Esophagus muscularis mucosa (tissue), 3 donors: ENCODE measurements around the gene GALNTL6.

Source experiments
- POLR2A ChIP-seq: fragments of 450-650 bp; IDR thresholded peaks from one replicate; pipeline ENCODE4 v1.6.1; 2017; ENCODE audit warnings: antibody characterized with exemption, moderate library complexity, mild to moderate bottlenecking, low read depth
- POLR2AphosphoS5 ChIP-seq, 2 donors: sonication (generic); formaldehyde crosslinking; IDR thresholded peaks; one replicate each; pipeline ENCODE4 v1.6.1; 2017; ENCODE audit warnings: antibody characterized with exemption in 2 of 2
- TF ChIP-seq, protein P1 (sequence below), 3 experiments: fragments of 200-600 bp in 2 of 3; fragments of 450-650 bp in 1 of 3; sonication (generic) in 2 of 3; IDR thresholded peaks; one replicate each; pipeline ENCODE4 v1.5.1; 2017 to 2019; ENCODE audit warnings: antibody characterized with exemption in 3 of 3, mild to moderate bottlenecking in 2 of 3, moderate library complexity in 1 of 3

DNA sequence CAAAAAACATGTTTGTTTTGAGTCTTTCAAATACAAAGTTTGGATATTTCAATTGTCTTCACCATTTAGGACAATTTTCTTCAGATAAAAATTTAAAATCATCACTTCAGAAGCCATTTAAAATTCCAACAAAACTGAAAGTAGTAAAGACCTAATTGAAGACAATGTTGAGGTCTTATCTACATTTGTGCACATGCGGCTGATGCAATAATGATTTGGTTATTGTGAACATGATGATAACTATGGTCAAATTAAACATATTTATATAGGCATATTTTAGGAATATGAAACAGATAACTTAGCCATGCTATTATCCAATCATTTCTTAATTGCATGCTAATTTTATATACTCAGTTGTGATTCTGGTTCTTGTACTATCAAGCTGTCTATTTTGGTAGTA lies 407.5 kb downstream of the GALNTL6 start:
- TF ChIP-seq, protein P1, sequence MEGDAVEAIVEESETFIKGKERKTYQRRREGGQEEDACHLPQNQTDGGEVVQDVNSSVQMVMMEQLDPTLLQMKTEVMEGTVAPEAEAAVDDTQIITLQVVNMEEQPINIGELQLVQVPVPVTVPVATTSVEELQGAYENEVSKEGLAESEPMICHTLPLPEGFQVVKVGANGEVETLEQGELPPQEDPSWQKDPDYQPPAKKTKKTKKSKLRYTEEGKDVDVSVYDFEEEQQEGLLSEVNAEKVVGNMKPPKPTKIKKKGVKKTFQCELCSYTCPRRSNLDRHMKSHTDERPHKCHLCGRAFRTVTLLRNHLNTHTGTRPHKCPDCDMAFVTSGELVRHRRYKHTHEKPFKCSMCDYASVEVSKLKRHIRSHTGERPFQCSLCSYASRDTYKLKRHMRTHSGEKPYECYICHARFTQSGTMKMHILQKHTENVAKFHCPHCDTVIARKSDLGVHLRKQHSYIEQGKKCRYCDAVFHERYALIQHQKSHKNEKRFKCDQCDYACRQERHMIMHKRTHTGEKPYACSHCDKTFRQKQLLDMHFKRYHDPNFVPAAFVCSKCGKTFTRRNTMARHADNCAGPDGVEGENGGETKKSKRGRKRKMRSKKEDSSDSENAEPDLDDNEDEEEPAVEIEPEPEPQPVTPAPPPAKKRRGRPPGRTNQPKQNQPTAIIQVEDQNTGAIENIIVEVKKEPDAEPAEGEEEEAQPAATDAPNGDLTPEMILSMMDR (IDR thresholded peaks at IDR 0.05), result no peak
- no peak for TF ChIP-seq POLR2AphosphoS5 (IDR thresholded peaks at IDR 0.05)
- no peak for TF ChIP-seq POLR2A
